PC-9 (cell line): Measurements from ENCODE around the gene THY1. TPM values are rescaled to one million over a fixed set of nuclear protein-coding genes. Genes with fewer than 3 reads are reported as not detected.

Experiments
- BruUV-seq: library from RNA; stranded (reverse); fragments of 400-500 nt; replicated peaks from 2 replicates; lab custom pipeline; 2021; lab: Mats Ljungman, UMichigan
- CTCF ChIA-PET: fragments of 300-600 bp; sonication (Branson Sonifier 250); formaldehyde crosslinking; loops from one replicate; lab custom pipeline; 2022; ENCODE audit warnings: antibody characterized with exemption; lab: Charles Lee
- POLR2A ChIA-PET: fragments of 300-600 bp; sonication (Branson Sonifier 250); formaldehyde crosslinking; loops from one replicate; lab custom pipeline; 2022; ENCODE audit warnings: antibody characterized with exemption; ENCODE audit not compliant: unreplicated experiment; lab: Charles Lee
- DNase-seq, 2 experiments: peaks; one replicate each; pipeline versions ENCODE4 v3.0.0 to v3.0.0-alpha.2; 2015 to 2022; ENCODE audit warnings: mixed read lengths in 1 of 2
- H2AFZ ChIP-seq: fragments of 200-600 bp; sonication (generic); 2 replicates; pipeline ENCODE4 v1.8.1; 2017; ENCODE audit warnings: antibody characterized with exemption
- H3F3A ChIP-seq: fragments of 200-600 bp; sonication (generic); 2 replicates; pipeline ENCODE4 v1.8.1; 2017; ENCODE audit warnings: antibody characterized with exemption, mild to moderate bottlenecking, low read depth; ENCODE audit not compliant: insufficient read depth
- H3K27ac ChIP-seq: fragments of 200-600 bp; sonication (generic); 2 replicates; pipeline ENCODE4 v1.6.1; 2016; ENCODE audit warnings: mixed run types
- H3K27me3 ChIP-seq: fragments of 200-600 bp; sonication (generic); 2 replicates; pipeline ENCODE4 v1.6.1; 2016; ENCODE audit warnings: low read depth, mixed run types; ENCODE audit not compliant: insufficient read depth
- H3K36me3 ChIP-seq: fragments of 200-600 bp; sonication (generic); 2 replicates; pipeline ENCODE4 v1.6.1; 2016; ENCODE audit warnings: low read depth, mixed run types
- H3K4me1 ChIP-seq: fragments of 200-600 bp; sonication (generic); replicated peaks from 2 replicates; pipeline ENCODE4 v1.6.1; 2016; ENCODE audit warnings: mixed run types; ENCODE audit not compliant: insufficient read depth
- H3K4me2 ChIP-seq: fragments of 200-600 bp; sonication (generic); 2 replicates; pipeline ENCODE4 v1.6.1; 2017; ENCODE audit warnings: mixed run types
- H3K4me3 ChIP-seq: fragments of 200-600 bp; sonication (generic); 2 replicates; pipeline ENCODE4 v1.6.1; 2016; ENCODE audit warnings: mixed run types
- H3K79me2 ChIP-seq: fragments of 200-600 bp; sonication (generic); 2 replicates; pipeline ENCODE4 v1.6.1; 2017; ENCODE audit warnings: low read depth, mixed run types
- H3K9me2 ChIP-seq: fragments of 200-600 bp; sonication (generic); 2 replicates; pipeline ENCODE4 v1.8.1; 2017; ENCODE audit warnings: mild to moderate bottlenecking; ENCODE audit not compliant: insufficient read depth
- H3K9me3 ChIP-seq: fragments of 200-600 bp; sonication (generic); 2 replicates; pipeline ENCODE4 v1.8.1; 2016; ENCODE audit warnings: low read depth; ENCODE audit not compliant: insufficient read depth
- H4K20me1 ChIP-seq: fragments of 200-600 bp; sonication (generic); 2 replicates; pipeline ENCODE4 v1.8.1; 2017; ENCODE audit not compliant: insufficient read depth
- CTCF ChIP-seq: fragments of 200-600 bp; sonication (generic); conservative IDR thresholded peaks from 2 replicates; pipeline ENCODE4 v1.6.1; 2017; ENCODE audit warnings: mixed run types, antibody characterized with exemption, mild to moderate bottlenecking, moderate library complexity
- EZH2 ChIP-seq: fragments of 200-600 bp; sonication (generic); IDR thresholded peaks from 2 replicates; pipeline ENCODE4 v1.8.0; 2017; ENCODE audit warnings: antibody characterized with exemption, low read depth
- intact Hi-C: fragments of 100-400 bp; cut with micrococcal nuclease; formaldehyde crosslinking; loops from one replicate; pipeline ENCODE4 v1.10.0; 2022; ENCODE audit not compliant: unreplicated experiment
- total RNA-seq: library from RNA; stranded (reverse); gene quantifications from 2 replicates; pipeline ENCODE4 v1.2.3, GENCODE V29; 2021

The THY1 gene
- total RNA-seq, 1 experiment from 2014 or later, result not detected

- no peak overlapping the region for H3K4me2 ChIP-seq
- no peaks in the 10 kb centered on the region for H4K20me1 ChIP-seq
- no peaks in the 10 kb centered on the region for H3K27me3 ChIP-seq
- H3F3A ChIP-seq, result no peaks in the 10 kb centered on the region; the same call in 1 of the 2 replicates
- H3K36me3 ChIP-seq, result no peaks in the 10 kb centered on the region
- no peak for DNase-seq
- no peaks in the 10 kb centered on the region for H3K9me3 ChIP-seq
- no peaks in the 10 kb centered on the region for H3K9me2 ChIP-seq
- no peaks in the 10 kb centered on the region for H3K79me2 ChIP-seq
- ChIA-PET CTCF (no interaction called here), POLR2A (no interaction called here)
- intact Hi-C loops, result no loop called here
- TF ChIP-seq CTCF, result no peak
- TF ChIP-seq EZH2, result no peak
- no peak overlapping the region for H3K27ac ChIP-seq
- no peak overlapping the region for H3K4me3 ChIP-seq
- peaks cover 17% of the 10 kb centered on the region for H3K4me1 ChIP-seq
- BruUV-seq, result no TSS peak
- no peak overlapping the region for H2AFZ ChIP-seq
Observed at GRCh38 chr11:119434591-119435330, 11.8 kb upstream of the THY1 start.

DNA sequence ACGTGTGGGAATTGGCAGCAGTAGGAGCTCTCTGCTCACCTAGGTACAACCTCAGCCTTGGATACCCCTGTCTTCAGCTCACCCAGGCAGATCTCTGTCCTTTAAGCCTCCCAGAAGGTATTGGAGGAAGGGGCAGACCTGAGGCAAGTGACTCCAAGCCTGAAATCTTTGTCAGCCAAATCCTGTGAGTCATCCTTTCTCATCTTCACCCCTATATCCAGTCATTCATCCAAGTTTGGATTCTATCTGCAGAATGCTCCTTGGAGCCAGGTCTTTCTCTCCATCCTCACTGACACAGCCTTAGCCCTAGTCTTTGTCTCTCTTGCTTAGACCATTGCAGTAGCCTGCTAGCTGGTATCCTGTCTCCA, 10.4 kb upstream of the THY1 start:
- Histone ChIP-seq H4K20me1 (no peaks in the 10 kb centered on the region), H3K36me3 (no peaks in the 10 kb centered on the region), H3K4me1 (peaks cover 17% of the 10 kb centered on the region), H3K9me3 (no peaks in the 10 kb centered on the region), H3K4me2 (peak overlapping the region; percentile 65), H2AFZ (no peak overlapping the region), H3K27ac (no peak overlapping the region), H3K9me2 (no peaks in the 10 kb centered on the region), H3F3A (no peaks in the 10 kb centered on the region; the same call in 1 of the 2 replicates), H3K27me3 (no peaks in the 10 kb centered on the region), H3K79me2 (no peaks in the 10 kb centered on the region), H3K4me3 (no peak overlapping the region)
- POLR2A ChIA-PET, result no interaction called here
- no peak for DNase-seq
- CTCF ChIA-PET, result no interaction called here
- intact Hi-C loops, result no loop called here
- BruUV-seq, result no TSS peak
- TF ChIP-seq EZH2, result no peak
- TF ChIP-seq CTCF, result no peak

DNA sequence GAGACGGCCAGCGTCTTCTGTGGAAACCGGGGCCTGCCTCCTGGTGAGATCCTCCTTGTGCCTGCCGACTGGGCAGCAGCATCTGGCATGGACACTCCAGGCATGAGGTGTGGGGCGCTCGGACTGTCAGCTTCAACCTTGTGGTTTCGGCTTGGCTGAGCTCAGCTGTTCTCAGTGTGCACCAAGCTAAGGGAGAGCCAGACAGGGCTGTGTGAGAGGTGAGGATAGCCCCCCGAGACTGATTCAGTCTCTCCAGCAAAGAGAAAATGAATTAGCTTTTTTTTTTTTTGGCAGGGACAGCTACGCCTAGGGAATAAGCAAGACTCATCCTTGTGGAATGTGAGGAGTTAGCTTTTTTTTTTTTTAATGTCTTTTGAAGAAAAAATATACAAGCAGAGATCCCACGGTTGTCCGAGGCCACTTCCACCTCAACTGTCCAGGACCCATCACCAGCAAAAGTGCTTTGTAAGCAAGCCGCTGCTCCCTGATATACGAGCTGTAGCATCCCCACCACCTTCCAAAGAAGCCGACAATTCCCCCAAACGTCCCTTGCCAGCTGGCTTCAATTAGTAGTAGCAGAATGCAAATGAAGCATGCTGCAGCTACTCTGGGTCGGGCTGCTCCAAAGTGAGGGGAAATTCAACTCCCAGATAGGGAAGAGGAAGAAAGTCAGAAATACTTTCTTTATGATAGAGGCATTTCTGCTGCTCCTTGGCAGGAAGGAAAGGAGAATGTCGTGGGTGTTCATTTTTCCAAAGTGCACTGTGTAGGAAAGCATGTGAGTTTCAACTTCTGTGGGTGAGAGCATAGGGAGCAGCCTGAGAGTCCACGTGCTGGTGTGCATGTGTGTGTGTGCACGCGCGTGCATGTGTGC, 9.7 kb upstream of the THY1 start:
- H2AFZ ChIP-seq, result no peak overlapping the region
- no peak overlapping the region for H3K4me3 ChIP-seq
- no peaks in the 10 kb centered on the region for H4K20me1 ChIP-seq
- no peak for DNase-seq
- H3F3A ChIP-seq, result no peaks in the 10 kb centered on the region; the same call in 1 of the 2 replicates
- peak overlapping the region; percentile 65 for H3K4me2 ChIP-seq
- no peaks in the 10 kb centered on the region for H3K27me3 ChIP-seq
- H3K79me2 ChIP-seq, result no peaks in the 10 kb centered on the region
- TF ChIP-seq EZH2 (no peak), CTCF (no peak)
- H3K9me3 ChIP-seq, result no peaks in the 10 kb centered on the region
- peaks cover 17% of the 10 kb centered on the region for H3K4me1 ChIP-seq
- intact Hi-C loops, result no loop called here
- no peaks in the 10 kb centered on the region for H3K36me3 ChIP-seq
- no peak overlapping the region for H3K27ac ChIP-seq
- CTCF ChIA-PET, result interaction anchor here (0.5 to 1.1 kb wide), 6 partner anchors 42 to 562 kb away, joined by 3 to 10 read pairs (median 3); no protein-coding TSS in a partner anchor
- no peaks in the 10 kb centered on the region for H3K9me2 ChIP-seq
- BruUV-seq, result no TSS peak
- POLR2A ChIA-PET, result interaction anchor here (0.6 to 0.7 kb wide), 4 partner anchors 11 to 1274 kb away, joined by 4 to 9 read pairs (median 6); no protein-coding TSS in a partner anchor
